Measurements from ENCODE around the gene PAPOLG. TPM values are rescaled to one million over a fixed set of nuclear protein-coding genes. Genes with fewer than 3 reads are reported as not detected.

Gene PAPOLG
- total and polyA plus RNA-seq, 9 of the 15 experiments (the other 6 are each of a cell fraction or from before 2014, with no cell fraction given) = 3.9 to 16.3 (median 10.0) TPM

- TF ChIP-seq, protein P1, sequence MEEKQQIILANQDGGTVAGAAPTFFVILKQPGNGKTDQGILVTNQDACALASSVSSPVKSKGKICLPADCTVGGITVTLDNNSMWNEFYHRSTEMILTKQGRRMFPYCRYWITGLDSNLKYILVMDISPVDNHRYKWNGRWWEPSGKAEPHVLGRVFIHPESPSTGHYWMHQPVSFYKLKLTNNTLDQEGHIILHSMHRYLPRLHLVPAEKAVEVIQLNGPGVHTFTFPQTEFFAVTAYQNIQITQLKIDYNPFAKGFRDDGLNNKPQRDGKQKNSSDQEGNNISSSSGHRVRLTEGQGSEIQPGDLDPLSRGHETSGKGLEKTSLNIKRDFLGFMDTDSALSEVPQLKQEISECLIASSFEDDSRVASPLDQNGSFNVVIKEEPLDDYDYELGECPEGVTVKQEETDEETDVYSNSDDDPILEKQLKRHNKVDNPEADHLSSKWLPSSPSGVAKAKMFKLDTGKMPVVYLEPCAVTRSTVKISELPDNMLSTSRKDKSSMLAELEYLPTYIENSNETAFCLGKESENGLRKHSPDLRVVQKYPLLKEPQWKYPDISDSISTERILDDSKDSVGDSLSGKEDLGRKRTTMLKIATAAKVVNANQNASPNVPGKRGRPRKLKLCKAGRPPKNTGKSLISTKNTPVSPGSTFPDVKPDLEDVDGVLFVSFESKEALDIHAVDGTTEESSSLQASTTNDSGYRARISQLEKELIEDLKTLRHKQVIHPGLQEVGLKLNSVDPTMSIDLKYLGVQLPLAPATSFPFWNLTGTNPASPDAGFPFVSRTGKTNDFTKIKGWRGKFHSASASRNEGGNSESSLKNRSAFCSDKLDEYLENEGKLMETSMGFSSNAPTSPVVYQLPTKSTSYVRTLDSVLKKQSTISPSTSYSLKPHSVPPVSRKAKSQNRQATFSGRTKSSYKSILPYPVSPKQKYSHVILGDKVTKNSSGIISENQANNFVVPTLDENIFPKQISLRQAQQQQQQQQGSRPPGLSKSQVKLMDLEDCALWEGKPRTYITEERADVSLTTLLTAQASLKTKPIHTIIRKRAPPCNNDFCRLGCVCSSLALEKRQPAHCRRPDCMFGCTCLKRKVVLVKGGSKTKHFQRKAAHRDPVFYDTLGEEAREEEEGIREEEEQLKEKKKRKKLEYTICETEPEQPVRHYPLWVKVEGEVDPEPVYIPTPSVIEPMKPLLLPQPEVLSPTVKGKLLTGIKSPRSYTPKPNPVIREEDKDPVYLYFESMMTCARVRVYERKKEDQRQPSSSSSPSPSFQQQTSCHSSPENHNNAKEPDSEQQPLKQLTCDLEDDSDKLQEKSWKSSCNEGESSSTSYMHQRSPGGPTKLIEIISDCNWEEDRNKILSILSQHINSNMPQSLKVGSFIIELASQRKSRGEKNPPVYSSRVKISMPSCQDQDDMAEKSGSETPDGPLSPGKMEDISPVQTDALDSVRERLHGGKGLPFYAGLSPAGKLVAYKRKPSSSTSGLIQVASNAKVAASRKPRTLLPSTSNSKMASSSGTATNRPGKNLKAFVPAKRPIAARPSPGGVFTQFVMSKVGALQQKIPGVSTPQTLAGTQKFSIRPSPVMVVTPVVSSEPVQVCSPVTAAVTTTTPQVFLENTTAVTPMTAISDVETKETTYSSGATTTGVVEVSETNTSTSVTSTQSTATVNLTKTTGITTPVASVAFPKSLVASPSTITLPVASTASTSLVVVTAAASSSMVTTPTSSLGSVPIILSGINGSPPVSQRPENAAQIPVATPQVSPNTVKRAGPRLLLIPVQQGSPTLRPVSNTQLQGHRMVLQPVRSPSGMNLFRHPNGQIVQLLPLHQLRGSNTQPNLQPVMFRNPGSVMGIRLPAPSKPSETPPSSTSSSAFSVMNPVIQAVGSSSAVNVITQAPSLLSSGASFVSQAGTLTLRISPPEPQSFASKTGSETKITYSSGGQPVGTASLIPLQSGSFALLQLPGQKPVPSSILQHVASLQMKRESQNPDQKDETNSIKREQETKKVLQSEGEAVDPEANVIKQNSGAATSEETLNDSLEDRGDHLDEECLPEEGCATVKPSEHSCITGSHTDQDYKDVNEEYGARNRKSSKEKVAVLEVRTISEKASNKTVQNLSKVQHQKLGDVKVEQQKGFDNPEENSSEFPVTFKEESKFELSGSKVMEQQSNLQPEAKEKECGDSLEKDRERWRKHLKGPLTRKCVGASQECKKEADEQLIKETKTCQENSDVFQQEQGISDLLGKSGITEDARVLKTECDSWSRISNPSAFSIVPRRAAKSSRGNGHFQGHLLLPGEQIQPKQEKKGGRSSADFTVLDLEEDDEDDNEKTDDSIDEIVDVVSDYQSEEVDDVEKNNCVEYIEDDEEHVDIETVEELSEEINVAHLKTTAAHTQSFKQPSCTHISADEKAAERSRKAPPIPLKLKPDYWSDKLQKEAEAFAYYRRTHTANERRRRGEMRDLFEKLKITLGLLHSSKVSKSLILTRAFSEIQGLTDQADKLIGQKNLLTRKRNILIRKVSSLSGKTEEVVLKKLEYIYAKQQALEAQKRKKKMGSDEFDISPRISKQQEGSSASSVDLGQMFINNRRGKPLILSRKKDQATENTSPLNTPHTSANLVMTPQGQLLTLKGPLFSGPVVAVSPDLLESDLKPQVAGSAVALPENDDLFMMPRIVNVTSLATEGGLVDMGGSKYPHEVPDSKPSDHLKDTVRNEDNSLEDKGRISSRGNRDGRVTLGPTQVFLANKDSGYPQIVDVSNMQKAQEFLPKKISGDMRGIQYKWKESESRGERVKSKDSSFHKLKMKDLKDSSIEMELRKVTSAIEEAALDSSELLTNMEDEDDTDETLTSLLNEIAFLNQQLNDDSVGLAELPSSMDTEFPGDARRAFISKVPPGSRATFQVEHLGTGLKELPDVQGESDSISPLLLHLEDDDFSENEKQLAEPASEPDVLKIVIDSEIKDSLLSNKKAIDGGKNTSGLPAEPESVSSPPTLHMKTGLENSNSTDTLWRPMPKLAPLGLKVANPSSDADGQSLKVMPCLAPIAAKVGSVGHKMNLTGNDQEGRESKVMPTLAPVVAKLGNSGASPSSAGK (IDR thresholded peaks at IDR 0.05) = peak; percentile 99
- TF ChIP-seq STAT5B (CRISPR knock-in tag; IDR thresholded peaks at IDR 0.05) (no peak), BACH1 (tag; IDR thresholded peaks at IDR 0.05) (no peak), ZBTB40 (IDR thresholded peaks at IDR 0.05) (no peak), ZBTB40 (CRISPR knock-in tag; IDR thresholded peaks at IDR 0.05) (no peak), KHSRP (IDR thresholded peaks at IDR 0.05) (no peak), THRAP3 (IDR thresholded peaks at IDR 0.05; ENCODE audit: borderline replicate concordance) (no peak), NFRKB (IDR thresholded peaks at IDR 0.05; ENCODE audit: low read depth) (0 out of 2 replicates have a peak, but pooled peaks have one; percentile 1), TCF7 (IDR thresholded peaks at IDR 0.05; ENCODE audit: borderline replicate concordance) (no peak)
Measured at GRCh38 chr2:60808330-60808801, 52.3 kb downstream of the PAPOLG start (continued).
